ENCODE results near the gene RASSF5. TPM values are rescaled to one million over a fixed set of nuclear protein-coding genes. Genes with fewer than 3 reads are reported as not detected.

Gene RASSF5
- total and polyA plus RNA-seq, 2 of the 13 experiments (the other 11 are each of a cell fraction or from before 2014, with no cell fraction given): 0.18 to 0.40 TPM

DNA sequence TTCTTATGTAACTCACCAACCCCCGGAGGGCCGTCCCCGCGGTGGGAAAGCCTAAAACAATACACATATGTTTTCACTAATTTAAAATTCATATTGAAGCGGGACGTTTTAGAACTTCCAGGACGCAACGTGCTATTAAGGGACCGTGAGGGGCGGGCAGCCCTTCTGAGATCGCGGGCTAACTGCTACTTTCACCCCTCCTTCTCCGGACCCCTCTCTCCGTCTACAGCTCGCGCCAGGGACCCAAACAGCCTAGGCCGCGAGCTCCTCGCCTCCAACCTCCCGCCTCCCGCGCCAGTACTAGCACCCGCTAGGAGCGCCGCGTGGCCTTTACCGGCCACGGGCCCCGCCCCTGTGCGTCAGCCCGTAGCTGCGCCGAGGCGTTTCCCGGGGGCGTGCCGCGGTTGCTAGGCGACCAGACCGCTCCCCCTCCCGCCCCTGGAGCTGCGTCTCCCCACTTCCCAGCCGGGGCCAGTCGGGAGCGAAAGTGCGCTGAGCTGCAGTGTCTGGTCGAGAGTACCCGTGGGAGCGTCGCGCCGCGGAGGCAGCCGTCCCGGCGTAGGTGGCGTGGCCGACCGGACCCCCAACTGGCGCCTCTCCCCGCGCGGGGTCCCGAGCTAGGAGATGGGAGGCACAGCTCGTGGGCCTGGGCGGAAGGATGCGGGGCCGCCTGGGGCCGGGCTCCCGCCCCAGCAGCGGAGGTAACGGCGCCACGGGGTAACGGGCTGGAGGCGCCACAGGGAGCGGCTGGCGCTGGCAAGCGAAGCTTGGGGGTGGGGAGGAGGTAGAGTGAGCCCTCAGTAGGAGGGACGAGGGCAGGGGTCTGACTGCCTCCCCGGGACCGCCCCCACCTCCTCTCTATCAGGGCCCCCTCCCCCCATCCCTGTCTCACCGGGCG lies 128.0 kb downstream of the RASSF5 start, which contains the start of gene DYRK3 (continued):
- TF ChIP-seq EP300 (IDR thresholded peaks at IDR 0.05; ENCODE audit: low read depth in 2 of 2, low read length in 2 of 2): no peak
- TF ChIP-seq EP300 (CRISPR knock-in tag; IDR thresholded peaks at IDR 0.05; ENCODE audit: borderline replicate concordance): no peak
- peak; percentile 95 for TF ChIP-seq MYC (CRISPR knock-in tag; IDR thresholded peaks at IDR 0.05; ENCODE audit: borderline replicate concordance)
- TF ChIP-seq ZMYM3 (CRISPR knock-in tag; IDR thresholded peaks at IDR 0.05): peak; percentile 24; the same call in 1 of the 2 replicates
- TF ChIP-seq, protein P1, sequence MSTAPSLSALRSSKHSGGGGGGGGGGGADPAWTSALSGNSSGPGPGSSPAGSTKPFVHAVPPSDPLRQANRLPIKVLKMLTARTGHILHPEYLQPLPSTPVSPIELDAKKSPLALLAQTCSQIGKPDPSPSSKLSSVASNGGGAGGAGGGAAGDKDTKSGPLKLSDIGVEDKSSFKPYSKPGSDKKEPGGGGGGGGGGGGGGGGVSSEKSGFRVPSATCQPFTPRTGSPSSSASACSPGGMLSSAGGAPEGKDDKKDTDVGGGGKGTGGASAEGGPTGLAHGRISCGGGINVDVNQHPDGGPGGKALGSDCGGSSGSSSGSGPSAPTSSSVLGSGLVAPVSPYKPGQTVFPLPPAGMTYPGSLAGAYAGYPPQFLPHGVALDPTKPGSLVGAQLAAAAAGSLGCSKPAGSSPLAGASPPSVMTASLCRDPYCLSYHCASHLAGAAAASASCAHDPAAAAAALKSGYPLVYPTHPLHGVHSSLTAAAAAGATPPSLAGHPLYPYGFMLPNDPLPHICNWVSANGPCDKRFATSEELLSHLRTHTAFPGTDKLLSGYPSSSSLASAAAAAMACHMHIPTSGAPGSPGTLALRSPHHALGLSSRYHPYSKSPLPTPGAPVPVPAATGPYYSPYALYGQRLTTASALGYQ (CRISPR knock-in tag; IDR thresholded peaks at IDR 0.05): no peak
- TF ChIP-seq, protein P2, sequence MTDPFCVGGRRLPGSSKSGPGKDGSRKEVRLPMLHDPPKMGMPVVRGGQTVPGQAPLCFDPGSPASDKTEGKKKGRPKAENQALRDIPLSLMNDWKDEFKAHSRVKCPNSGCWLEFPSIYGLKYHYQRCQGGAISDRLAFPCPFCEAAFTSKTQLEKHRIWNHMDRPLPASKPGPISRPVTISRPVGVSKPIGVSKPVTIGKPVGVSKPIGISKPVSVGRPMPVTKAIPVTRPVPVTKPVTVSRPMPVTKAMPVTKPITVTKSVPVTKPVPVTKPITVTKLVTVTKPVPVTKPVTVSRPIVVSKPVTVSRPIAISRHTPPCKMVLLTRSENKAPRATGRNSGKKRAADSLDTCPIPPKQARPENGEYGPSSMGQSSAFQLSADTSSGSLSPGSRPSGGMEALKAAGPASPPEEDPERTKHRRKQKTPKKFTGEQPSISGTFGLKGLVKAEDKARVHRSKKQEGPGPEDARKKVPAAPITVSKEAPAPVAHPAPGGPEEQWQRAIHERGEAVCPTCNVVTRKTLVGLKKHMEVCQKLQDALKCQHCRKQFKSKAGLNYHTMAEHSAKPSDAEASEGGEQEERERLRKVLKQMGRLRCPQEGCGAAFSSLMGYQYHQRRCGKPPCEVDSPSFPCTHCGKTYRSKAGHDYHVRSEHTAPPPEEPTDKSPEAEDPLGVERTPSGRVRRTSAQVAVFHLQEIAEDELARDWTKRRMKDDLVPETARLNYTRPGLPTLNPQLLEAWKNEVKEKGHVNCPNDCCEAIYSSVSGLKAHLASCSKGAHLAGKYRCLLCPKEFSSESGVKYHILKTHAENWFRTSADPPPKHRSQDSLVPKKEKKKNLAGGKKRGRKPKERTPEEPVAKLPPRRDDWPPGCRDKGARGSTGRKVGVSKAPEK (CRISPR knock-in tag; IDR thresholded peaks at IDR 0.05; ENCODE audit: borderline replicate concordance): no peak
- TF ChIP-seq ZNF629 (CRISPR knock-in tag; conservative IDR thresholded peaks at IDR 0.05): peak; percentile 51; the same call in 1 of the 2 replicates
- TF ChIP-seq ZNF256 (CRISPR knock-in tag; conservative IDR thresholded peaks at IDR 0.05): no peak
- TF ChIP-seq ZNF766 (CRISPR knock-in tag; IDR thresholded peaks at IDR 0.05; ENCODE audit: borderline replicate concordance): no peak
- TF ChIP-seq, protein P3, sequence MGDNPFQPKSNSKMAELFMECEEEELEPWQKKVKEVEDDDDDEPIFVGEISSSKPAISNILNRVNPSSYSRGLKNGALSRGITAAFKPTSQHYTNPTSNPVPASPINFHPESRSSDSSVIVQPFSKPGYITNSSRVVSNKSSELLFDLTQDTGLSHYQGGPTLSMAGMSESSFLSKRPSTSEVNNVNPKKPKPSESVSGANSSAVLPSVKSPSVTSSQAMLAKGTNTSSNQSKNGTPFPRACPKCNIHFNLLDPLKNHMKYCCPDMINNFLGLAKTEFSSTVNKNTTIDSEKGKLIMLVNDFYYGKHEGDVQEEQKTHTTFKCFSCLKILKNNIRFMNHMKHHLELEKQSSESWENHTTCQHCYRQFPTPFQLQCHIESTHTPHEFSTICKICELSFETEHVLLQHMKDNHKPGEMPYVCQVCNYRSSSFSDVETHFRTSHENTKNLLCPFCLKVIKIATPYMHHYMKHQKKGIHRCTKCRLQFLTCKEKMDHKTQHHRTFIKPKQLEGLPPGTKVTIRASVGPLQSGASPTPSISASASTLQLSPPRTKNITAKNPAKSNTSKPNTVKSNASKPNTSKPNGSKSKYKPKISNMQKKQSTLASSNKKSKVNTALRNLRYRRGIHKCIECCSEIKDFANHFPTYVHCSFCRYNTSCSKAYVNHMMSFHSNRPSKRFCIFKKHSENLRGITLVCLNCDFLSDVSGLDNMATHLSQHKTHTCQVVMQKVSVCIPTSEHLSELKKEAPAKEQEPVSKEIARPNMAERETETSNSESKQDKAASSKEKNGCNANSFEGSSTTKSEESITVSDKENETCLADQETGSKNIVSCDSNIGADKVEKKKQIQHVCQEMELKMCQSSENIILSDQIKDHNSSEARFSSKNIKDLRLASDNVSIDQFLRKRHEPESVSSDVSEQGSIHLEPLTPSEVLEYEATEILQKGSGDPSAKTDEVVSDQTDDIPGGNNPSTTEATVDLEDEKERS (CRISPR knock-in tag; IDR thresholded peaks at IDR 0.05): peak; percentile 90
- TF ChIP-seq MIER2 (CRISPR knock-in tag; IDR thresholded peaks at IDR 0.05): no peak
- 0 out of 2 replicates have a peak, but pooled peaks have one; percentile 37 for TF ChIP-seq ZFP41 (CRISPR knock-in tag; IDR thresholded peaks at IDR 0.05; ENCODE audit: borderline replicate concordance)
- TF ChIP-seq ZNF616 (CRISPR knock-in tag; IDR thresholded peaks at IDR 0.05; ENCODE audit: low read depth): peak; percentile 70; the same call in 1 of the 2 replicates
- peak; percentile 74; the same call in 1 of the 2 replicates for TF ChIP-seq KLF15 (CRISPR knock-in tag; IDR thresholded peaks at IDR 0.05; ENCODE audit: borderline replicate concordance)
- TF ChIP-seq SRSF1 (optimal IDR thresholded peaks at IDR 0.05; ENCODE audit: low read depth, low read length): peak; percentile 43
- peak; percentile 79 for TF ChIP-seq GABPB1 (CRISPR knock-in tag; IDR thresholded peaks at IDR 0.05)
- 0 out of 2 replicates have a peak, but pooled peaks have one; percentile 25 for TF ChIP-seq HOXD1 (CRISPR knock-in tag; IDR thresholded peaks at IDR 0.05)
- TF ChIP-seq RAD51 (IDR thresholded peaks at IDR 0.05; ENCODE audit: borderline replicate concordance): no peak
- no peak for TF ChIP-seq CEBPB (IDR thresholded peaks at IDR 0.05; ENCODE audit: borderline replicate concordance, low read depth, low read length)
- no peak for TF ChIP-seq HNRNPL (IDR thresholded peaks at IDR 0.05; ENCODE audit: low read depth, low read length)
- TF ChIP-seq ZNF747 (CRISPR knock-in tag; IDR thresholded peaks at IDR 0.05; ENCODE audit: borderline replicate concordance): peak; percentile 80; the same call in 1 of the 2 replicates
